GM18519 (cell line): ENCODE results near the gene TRIM66.
A peak's percentile ranks its signal among the peaks of the same experiment; 100 is the strongest.

Source experiments
- ATAC-seq: cut with Tn5 transposase; IDR thresholded peaks from one replicate; pipeline ENCODE4 v1.9.1; 2021; ENCODE audit warnings: mild to moderate bottlenecking, moderate library complexity; ENCODE audit not compliant: unreplicated experiment, low FRiP score

The TRIM66 gene

DNA sequence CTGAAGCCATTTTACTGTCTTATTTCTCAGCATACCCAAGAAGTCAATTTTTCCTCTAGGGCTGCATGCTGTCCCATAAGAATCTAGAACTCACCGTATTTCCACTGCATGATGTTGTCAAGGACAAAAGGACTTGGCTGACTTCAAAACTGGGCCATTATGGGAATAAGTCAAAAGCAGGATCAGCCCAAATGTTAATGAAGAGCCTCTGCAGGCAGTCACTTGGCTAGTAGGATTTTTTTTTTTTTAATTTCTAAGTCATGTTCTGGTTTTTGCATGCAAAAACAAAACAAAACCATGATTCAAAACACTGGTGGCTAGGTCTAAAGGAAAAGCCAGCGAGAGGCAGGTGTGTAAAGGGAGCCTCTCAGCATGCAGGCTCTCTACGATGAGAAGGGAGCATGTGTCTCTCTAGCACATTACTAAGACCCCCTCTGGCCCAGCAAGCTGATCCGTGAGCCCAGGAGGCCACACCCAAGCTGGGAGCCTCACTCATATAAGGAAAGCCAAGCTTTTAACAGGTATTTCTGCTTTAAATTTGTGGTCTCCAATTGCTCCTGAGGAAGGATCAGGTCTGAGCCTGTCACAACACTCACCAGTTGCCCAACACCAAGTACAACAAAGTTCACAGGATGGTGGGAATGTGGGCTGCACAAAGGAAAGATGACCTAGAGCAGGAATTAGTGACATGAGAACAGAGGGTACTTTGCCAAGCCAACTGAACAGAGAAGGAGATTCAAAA, 67.0 kb downstream of the TRIM66 start:
- ATAC-seq = no peak

DNA sequence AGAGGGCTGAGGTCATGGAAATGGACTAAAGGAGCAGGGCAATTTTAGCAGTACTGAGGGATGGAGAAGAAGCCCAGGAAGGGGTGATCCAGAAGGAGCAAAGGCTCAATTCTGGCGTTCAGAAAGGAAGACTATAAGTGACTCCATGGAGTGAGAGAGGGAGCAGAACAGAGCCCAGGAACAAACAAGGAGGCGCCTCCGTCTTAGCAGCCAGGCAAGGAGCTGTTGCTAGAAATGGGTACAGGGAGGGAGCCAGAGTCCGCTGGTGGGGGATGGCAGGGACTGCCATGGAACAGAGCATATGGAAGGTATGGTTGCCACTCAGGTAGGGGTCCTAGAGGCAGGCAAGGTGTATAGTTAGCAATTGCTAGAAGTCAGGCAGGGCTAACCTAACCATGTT, 68.0 kb downstream of the TRIM66 start:
- no peak for ATAC-seq

DNA sequence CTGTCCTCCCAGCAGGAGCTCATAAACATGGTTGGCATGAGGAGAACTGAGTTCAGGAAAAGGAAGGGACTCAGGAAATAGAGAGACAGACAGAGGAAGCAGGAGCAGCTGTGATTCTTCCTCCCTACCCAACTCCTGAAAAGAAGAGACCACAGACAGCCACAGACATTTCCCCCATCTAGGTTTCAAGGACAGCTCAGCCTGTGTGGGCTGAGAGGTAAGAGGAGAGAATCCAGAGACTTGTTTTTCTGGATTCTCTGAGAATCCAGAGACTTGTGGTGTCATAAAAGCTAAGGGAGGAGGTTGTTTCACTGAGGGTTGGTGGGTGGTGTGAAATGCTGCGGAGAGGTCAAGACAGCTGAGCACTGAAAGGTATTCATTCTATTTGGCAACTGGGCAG, 69.4 kb downstream of the TRIM66 start:
- no peak for ATAC-seq

DNA sequence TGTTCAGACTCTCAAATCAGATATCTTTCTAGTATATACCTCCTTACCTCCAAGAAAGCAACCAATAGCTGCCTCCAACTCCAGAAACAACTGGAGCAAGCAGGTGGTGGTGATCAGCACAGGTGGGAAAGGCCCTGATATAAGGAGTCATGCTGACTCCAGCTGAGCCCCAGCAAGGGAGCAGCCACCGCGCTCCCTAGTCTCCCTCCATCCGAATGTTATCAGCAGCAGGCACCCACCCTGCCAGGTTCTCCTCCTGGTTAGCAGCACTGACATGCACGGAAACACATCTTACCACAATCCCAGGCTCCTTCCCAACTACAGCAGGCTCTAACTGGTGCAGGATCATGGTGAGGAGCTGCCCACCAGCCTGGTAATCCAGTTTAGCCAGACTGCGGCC, 69.9 kb downstream of the TRIM66 start:
- ATAC-seq = no peak

DNA sequence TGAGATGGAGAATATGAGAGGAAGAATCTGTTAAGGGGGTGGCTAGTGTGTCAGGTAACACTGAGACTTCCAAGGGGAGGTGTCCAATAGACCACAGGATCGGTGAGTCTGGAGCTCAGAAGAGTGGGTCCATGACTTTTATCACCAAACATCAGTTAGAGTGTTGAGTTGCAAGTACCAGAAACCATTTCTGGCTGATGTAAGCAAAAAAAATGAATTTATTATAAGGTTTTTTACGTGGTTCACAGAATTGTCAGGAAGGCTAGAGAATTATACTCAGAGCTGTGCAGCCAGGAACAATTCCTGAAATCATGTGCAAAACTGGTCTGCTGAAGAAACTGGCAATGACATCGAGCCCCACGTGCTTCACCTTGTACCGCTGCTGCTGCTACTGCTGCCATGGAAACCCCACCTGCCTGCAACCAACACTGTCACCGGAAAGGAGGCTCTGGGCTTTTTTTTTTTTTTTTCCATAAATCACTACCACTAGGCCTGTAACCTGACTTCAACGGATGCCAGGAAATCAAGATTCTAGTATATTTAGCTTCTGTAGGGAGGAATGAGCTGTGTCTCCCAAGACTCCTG, 71.8 kb downstream of the TRIM66 start:
- no peak for ATAC-seq

DNA sequence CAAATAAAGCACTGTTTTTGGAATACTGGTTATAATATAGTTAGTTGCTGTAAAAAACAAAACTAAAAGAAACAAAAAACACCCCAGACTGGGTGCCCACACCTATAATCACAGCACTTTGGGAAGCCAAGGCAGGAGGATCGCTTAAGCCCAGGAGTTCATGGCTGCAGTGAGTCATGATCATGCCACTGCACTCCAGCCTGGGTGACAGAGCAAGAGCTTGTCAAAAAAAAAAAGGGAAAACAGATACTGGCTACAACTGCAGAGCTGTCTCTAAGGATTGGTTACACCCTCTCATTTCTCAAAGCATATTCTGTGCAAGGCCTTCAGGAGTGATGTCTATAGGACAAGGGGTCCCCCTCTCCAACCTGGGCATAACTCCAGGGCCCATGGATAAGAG, 73.8 kb downstream of the TRIM66 start:
- no peak for ATAC-seq

DNA sequence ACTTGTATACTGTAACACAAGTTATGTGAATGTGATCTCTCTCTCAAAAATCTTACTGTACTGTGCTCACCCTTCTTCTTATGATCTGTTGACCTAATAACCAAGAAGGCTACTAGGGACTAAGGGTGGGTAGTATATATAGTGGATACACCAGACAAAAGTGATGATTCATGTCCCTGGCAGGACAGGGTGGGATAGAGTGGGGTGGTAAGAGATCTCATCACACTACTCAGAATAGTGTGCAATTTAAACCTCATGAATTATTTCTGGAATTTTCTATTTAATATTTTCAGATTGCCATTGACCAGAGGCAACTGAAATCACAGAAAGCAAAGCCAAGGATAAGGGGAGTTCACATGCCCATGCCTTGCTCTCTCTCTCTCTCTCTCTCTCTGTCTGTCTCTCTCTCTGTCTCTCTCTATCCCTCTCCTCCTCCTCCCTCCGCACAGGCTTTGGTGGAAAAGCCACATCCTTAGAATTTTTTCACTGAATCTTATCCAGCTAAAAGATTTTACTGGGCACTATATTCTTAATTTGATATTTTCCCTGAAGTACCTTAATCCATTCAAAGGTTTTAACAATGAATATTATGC, 76.4 kb downstream of the TRIM66 start:
- no peak for ATAC-seq

DNA sequence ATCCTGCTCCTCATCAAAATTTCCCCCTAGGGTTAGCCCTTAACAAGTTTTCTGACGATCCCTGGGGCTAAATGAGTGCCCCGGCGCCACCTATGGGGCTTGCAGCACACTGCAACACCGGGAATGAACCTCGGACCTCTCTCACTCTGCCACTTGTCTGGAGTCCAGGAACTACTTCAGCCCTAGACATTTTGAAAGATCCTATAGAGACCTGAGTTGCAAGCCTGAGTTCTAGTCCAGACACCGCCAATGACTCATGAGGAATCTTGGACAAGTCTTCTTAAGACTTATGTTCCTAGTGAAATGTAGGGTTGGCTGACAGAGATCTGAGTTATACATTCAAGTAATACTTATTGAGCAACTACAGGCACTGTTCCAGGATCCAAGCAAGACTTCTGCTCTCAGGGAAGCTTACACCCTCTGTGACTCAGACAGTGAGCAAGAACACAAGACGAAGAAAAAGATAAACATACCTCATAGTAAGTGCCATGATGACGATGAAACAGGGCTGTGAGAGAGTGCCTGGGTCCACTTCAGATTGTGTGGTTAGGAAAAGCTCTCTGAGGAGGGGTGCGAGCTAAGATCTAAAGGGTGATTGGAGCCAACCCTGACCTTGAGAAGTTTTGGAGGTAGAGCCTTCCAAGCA, 78.3 kb downstream of the TRIM66 start:
- ATAC-seq = peak; percentile 76

DNA sequence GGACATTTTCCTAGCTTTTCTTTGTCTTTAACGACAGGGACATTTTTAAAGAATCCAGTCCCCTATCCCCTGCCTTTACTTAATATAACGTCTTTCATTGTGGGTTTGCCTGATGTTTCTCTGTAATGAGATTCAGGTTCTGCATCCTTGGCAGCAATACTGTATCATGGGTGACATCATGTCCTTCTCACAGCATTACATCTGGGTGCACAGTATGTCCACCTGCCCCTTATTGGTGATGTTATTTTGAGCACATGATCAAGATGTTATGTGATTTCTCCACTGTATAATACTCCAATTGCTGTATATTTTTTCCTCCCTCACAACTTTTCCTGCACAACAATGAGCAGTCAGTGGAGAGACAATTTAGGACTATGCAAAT, 78.8 kb downstream of the TRIM66 start:
- no peak for ATAC-seq

DNA sequence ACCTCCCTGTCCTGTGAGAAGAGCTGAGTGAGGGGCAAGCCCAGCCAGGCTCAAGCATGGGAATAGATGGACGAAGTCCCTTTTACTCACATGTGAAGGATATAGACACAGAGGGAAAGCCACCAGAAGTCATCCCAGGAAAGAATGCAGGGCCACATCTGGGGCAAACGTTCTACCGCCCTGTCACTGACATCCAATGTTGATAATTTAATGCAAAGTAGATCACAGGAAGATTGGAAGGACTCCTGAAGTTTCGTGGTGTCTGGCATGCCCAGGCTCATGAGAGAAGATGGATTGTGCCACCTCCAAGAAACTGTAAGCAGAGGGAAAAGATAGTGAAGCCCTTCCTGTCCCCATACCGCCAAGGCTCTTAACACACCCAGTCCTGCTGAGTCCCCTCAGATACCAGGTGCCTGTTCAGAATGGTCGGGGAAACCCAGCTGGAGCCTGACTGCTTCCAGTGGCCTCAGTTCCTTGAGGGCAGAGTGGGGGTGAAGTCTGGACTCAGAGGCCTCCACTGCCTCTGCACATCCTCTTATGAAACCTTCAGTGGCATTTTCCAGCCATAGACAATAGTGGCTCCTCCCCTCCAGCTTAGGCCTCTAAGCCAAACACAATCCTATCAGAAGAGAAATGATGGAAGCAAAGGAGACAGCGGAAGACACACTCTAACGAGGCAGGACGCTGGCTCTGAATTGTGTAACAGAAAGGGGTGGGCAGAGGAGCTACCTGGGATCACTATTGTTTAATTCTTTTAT, 80.9 kb downstream of the TRIM66 start:
- ATAC-seq = no peak

DNA sequence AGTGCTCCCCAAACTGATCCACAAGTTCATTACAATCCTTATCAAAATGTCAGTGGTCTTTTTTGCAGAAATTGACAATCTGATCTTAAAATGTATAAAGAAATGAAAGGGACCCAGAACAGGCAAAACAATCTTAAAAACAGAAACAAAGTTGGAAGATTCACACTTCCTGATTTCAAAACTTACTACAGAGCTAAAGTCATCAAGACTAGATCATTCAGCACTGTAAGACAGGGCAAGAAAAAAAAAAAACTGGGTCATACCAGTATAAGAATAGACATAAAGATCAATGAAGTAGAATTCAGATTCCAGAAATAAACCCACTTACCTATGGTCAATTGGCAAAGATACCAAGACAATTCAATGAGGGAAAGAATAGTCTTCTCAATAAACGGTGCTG, 84.0 kb downstream of the TRIM66 start:
- ATAC-seq = no peak

DNA sequence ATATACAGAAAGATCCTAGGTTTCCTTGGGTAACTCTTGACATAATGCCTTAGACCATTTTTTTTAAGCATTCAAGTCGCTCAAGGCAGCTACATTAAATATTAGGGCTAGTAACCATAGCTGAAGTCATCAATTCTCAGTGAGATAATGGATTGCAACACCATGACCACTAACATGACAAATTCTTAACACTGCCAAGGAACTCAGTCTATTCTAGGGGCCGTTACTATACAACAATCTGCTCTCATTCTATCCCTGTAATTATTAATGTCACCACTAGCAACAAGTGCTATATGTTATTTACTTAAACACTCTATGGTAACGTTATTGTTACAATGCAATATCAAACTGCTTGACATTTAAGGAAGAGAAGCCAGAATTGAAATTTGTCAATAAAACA, 85.3 kb downstream of the TRIM66 start:
- ATAC-seq = no peak

DNA sequence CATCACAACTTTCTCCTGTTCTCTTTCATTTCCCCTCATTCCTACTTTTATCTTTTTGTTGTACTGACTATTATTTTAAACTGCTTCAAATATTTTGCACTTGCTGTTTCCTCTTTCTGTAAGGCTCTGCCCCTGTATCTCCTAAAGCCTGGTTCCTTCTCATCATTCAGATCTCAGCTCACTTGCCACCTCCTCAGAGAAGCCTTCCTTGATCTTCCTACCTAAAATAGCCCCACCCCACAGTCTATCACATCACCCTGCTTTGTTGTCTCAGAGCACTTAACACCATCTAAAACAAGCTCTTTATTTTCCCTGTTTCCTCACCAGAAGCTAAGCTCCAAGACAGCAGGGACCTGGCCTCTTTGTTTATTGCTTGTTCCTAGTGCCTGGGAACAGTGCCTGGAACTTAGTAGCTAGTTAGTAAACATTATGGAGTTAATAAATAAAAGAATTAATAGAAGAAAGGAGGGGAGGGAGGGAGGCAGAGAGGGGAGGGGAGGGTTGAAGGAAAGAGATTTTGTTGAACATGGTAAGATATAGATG, 85.9 kb downstream of the TRIM66 start:
- ATAC-seq = no peak

DNA sequence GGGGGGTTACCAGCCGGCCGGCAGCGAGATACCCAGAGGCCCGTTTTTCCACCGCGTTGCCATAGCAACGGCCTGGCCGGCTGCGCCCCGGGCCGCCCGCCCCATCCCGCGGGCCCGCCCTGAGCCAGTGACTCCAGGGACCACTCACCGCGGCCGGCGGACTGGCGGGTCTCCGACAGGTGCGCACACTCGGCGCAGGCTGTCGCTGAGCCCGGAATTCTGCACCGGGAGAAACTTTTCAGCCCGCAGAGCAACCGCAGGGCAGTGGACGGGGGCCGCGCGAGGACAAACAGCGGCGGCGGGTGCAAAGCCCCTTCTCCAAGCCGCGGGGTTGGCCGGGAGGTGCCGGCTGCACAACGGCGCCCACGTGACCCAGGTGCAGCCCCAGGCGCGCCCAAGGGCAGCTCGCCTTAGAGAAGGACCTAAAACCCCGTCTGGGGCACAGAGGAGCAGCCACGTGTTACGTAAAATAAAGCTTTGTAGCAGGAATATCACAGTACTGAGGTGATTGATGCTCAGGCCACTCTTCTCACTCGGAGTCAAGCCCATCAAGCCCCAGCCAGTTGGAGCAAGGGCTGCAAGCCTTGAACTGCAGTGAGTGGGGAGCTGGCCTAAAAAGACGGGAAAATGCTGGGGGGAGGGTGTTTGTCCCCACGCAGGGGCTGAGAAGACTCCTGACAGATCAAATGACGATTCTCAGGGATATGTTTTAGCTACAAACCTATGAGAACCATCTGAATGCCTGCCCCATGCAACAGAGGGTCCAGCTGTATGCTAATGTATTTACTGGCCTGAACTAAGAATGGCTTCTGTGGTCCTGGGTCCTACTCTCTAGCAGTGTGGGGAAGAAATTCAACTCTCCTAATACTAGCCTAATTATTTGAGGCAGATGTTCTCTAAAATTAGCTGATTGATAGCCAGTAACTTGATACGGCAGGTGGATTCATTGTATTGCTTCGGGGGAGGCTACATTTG, 88.2 kb downstream of the TRIM66 start, which contains the start of gene STK33:
Gene STK33 (minus strand): TSS at position 294 of the 975 bp plus-strand sequence. CDS start 119,323 bp downstream, outside the sequence.
- peak; percentile 79 for ATAC-seq

DNA sequence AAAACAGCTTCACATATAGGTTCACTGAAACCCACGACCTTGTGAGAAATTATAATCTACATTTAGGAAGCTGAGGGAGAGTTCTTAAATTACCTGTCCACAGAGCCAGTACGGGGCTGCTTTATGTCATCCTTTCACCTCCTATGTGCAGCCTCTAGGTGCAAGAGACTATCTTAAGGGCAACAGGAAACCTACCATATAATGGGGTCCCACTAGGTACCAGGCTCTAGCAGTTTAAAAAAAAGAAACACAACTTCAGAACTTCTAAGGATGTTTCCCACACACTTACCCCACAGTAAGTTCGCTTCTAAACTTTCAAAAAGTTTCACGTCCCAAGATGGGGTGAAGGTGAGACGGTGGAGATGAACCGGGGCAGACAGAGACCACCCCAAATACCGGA, 89.0 kb downstream of the TRIM66 start:
- peak; percentile 19 for ATAC-seq

DNA sequence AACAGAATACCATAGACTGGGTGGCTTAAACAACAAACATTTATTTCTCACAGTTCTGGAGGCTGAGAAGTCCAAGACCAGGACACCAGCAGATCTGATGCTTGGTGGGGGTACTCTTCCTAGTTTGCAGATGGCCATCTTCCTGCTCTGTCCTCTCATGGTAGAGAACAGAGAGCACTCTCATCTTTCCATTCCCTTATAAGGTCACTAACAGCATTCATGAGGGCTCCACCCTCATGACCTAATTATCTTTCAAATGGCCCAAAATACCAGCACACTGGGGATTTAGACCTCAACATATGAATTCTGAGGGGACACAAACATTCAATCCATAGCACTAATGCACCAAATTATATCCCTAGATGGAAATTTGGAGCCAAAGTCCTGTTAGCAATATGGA, 94.5 kb downstream of the TRIM66 start:
- ATAC-seq = no peak

DNA sequence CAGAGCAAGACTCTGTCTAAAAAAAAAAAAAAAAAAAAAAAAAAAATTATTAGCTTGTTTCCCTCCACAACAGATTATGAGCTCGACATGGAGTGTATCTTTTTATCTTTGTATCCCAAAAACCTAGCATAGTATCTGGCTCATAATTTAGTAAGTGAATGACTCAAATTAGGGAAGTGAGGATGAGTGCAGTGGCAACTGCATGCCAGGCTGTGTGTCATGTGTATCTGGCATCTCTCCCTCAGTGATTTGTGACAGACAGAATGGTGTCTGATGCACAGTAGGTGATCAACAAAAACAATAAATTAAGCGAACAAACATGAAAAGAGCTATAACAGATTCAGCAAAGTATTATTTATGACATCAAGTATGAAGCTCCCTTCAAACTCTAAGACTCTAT, 95.7 kb downstream of the TRIM66 start:
- ATAC-seq = no peak

DNA sequence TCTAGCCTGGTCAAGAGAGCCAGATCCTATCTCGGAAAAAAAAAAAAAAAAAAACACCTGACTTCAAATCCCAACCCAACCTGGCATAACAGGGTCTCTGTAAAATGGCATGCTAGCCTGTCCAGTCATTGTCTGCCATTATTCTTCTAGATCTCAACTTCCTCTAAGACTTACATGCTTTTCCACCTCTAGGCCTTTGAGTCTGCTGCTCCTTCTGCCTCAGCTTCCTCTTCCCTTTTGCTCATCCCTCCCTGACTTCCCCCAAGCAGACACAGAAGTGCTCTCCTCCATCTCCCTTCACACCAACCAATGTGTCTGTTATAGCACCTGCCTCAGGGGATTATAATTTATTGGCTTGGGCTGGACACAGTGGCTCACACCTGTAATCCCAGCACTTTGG, 96.3 kb downstream of the TRIM66 start:
- ATAC-seq = no peak

DNA sequence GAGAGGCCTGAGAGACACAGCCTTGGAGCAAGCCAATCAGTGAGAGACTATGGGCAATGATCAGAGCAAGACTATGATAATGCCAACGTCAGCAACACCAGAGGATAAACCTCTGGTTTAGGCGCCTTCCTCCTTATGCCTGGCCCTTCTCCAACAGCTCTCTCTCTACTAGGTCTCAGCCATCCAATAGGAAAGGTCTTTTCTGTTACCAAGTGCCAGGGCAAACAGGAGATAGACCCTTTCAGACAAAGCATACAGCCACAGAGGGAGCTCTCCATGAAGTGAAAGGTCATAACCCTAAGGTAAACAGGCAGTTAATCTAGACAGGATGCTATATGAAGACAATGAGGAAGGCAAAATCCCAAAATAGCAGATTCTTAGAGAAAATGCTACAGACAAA, 98.0 kb downstream of the TRIM66 start:
- no peak for ATAC-seq
